Spleen (tissue), 11 donors: ENCODE measurements around the gene MANEAL. TPM values are rescaled to one million over a fixed set of nuclear protein-coding genes. Genes with fewer than 3 reads are reported as not detected.
A peak's percentile ranks its signal among the peaks of the same experiment; 100 is the strongest.

ENCODE experiments used
- DNase-seq: peaks from one replicate; pipeline ENCODE4 v3.0.0-alpha.2; 2020
- H3K27ac ChIP-seq, 8 donors: fragments of 200-600 bp; sonication (generic) in 7 of 8; 1 replicate in 4 of 8; 2 replicates in 4 of 8; pipeline versions ENCODE4 v1.5.0 to v1.8.0; 2016 to 2021; ENCODE audit warnings: inconsistent platforms in 4 of 8, mild to moderate bottlenecking in 4 of 8, moderate library complexity in 1 of 8
- H3K27me3 ChIP-seq, 7 donors: fragments of 200-600 bp; sonication (generic) in 6 of 7; replicated peaks in 1 of 7; 1 replicate in 4 of 7; 2 replicates in 3 of 7; pipeline versions ENCODE4 v1.5.0 to v1.8.0; 2016 to 2021; ENCODE audit warnings: inconsistent platforms in 3 of 7, mild to moderate bottlenecking in 1 of 7
- H3K36me3 ChIP-seq, 6 donors: fragments of 200-600 bp; sonication (generic) in 5 of 6; 1 replicate in 4 of 6; 2 replicates in 2 of 6; pipeline versions ENCODE4 v1.5.0 to v1.8.0; 2016 to 2021; ENCODE audit warnings: inconsistent platforms in 2 of 6
- H3K4me1 ChIP-seq, 6 donors: fragments of 200-600 bp; sonication (generic) in 5 of 6; 1 replicate in 3 of 6; 2 replicates in 3 of 6; pipeline versions ENCODE4 v1.5.0 to v1.8.0; 2016 to 2021; ENCODE audit warnings: inconsistent platforms in 3 of 6
- H3K4me3 ChIP-seq, 8 donors: fragments of 200-600 bp; sonication (generic) in 7 of 8; 1 replicate in 4 of 8; 2 replicates in 4 of 8; pipeline versions ENCODE4 v1.5.0 to v1.8.0; 2016 to 2021; ENCODE audit warnings: inconsistent platforms in 4 of 8, mild to moderate bottlenecking in 4 of 8, moderate library complexity in 2 of 8
- H3K9me3 ChIP-seq, 8 donors: fragments of 200-600 bp; sonication (generic) in 7 of 8; 1 replicate in 4 of 8; 2 replicates in 4 of 8; pipeline versions ENCODE4 v1.5.0 to v1.8.0; 2016 to 2021; ENCODE audit warnings: inconsistent platforms in 4 of 8
- POLR2A ChIP-seq, 3 donors: fragments of 450-650 bp; IDR thresholded peaks; one replicate each; pipeline ENCODE4 v1.5.1; 2017; ENCODE audit warnings: antibody characterized with exemption in 3 of 3, mild to moderate bottlenecking in 1 of 3
- POLR2AphosphoS5 ChIP-seq, 3 donors: sonication (generic); formaldehyde crosslinking; IDR thresholded peaks; one replicate each; pipeline ENCODE4 v1.5.1; 2017; ENCODE audit warnings: antibody characterized with exemption in 3 of 3
- WGBS, 5 donors: extraction: QIAGEN DNeasy Blood & Tissue Kit in 3 of 5; methylation state at CpG; one replicate each; pipeline versions ENCODE4 v1.1.5 to v1.1.7; 2013 to 2018; 5-methylcytosine and 5-hydroxymethylcytosine counted together
- intact Hi-C: fragments of 100-400 bp; cut with DNase I; formaldehyde crosslinking; loops from one replicate; pipeline ENCODE4 v1.15.0; 2023; ENCODE audit warnings: low total_unique reads
- polyA plus RNA-seq, 3 donors: library from polyadenylated mRNA; stranded (reverse); fragments of 200-250 nt; gene quantifications; one replicate each; pipeline ENCODE4 v1.2.1, GENCODE V29; 2013
- total RNA-seq, 7 donors: library from RNA; depleted of rRNA in 3 of 7; stranded (reverse); fragments of >200 nt in 3 of 7; fragmentation: NEBNext Ultra II Directional in 4 of 7; extraction: Animal tissue kit (Norgen Biotek cat#: 25700) in 4 of 7; gene quantifications; one replicate each; pipeline versions ENCODE4 v1.1.0 to v1.2.1, GENCODE V29; 2016 to 2021
- TF ChIP-seq, protein P1 (sequence below), 11 experiments: fragments of 200-600 bp in 7 of 11; fragments of 450-650 bp in 4 of 11; sonication (generic) in 4 of 11; IDR thresholded peaks in 8 of 11; conservative IDR thresholded peaks in 3 of 11; 1 replicate in 7 of 11; 2 replicates in 4 of 11; pipeline versions ENCODE4 v1.4.0 to v1.8.0; 2016 to 2021; ENCODE audit warnings: antibody characterized with exemption in 11 of 11, inconsistent platforms in 4 of 11, mild to moderate bottlenecking in 1 of 11
- donor health status: healthy with polysubstance abuse.
- donor health status: DM: no; HTN: no; CAD: no; lungs with moderate emphysema.
- donor health status: DM: no; HTN: no; CAD: no.
- donor health status: Bipolar disorder and iron deficiency.
- donor health status: healthy.
- donor health status: DM: no; HTN: no; CAD: no.
- donor health status: DM: yes; HTN: yes; CAD: no.

MANEAL gene
- total and polyA plus RNA-seq, 10 donors: 1.4 to 9.2 (median 2.3) TPM

DNA sequence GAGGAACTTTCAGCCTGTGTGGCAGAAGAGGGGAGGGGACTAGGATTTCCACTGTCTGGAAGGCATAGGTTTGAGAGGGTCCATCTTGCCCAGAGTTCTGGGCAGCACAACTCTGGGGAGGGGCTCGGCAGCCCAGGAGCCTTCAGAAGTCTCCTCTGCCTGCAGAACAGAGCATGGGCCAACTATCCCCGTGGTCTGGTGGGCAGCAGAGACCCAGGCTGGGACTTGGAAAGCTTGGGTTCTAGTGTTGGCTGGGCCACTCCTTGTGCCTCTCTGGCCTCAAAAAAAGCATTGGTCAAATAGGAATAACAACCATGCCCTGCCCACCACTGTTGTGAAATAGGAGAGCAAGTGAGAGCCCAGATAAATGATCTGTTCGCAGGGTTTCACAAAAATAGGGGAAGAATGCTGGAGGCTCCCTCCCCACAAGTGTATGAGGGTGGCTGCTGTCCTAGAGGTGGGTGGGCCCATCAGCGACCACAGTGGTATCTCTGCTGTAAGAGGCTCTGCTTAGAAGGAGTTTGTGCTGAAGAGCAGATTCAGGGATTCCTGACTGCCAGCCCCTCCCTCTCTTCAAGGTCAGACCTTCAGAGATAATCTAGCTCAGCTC is 37.6 kb upstream of the MANEAL start:
- TF ChIP-seq POLR2AphosphoS5 (IDR thresholded peaks at IDR 0.05) (no peak), POLR2A (IDR thresholded peaks at IDR 0.05) (no peak)
- TF ChIP-seq, protein P1, sequence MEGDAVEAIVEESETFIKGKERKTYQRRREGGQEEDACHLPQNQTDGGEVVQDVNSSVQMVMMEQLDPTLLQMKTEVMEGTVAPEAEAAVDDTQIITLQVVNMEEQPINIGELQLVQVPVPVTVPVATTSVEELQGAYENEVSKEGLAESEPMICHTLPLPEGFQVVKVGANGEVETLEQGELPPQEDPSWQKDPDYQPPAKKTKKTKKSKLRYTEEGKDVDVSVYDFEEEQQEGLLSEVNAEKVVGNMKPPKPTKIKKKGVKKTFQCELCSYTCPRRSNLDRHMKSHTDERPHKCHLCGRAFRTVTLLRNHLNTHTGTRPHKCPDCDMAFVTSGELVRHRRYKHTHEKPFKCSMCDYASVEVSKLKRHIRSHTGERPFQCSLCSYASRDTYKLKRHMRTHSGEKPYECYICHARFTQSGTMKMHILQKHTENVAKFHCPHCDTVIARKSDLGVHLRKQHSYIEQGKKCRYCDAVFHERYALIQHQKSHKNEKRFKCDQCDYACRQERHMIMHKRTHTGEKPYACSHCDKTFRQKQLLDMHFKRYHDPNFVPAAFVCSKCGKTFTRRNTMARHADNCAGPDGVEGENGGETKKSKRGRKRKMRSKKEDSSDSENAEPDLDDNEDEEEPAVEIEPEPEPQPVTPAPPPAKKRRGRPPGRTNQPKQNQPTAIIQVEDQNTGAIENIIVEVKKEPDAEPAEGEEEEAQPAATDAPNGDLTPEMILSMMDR (IDR thresholded peaks at IDR 0.05 in 8 of 11, conservative IDR thresholded peaks at IDR 0.05 in 3 of 11): no peak
- H3K27ac ChIP-seq: no peak overlapping the region
- peaks cover 0 to 21% (median 12%) of the 10 kb centered on the region in 6 donors for H3K4me1 ChIP-seq
- intact Hi-C loops: no loop called here
- H3K9me3 ChIP-seq: no peaks in the 10 kb centered on the region
- WGBS, 5 donors: 41 to 63% (median 59%) methylated on average over 2 to 4 of the region's 4 CpGs
- no peaks in the 10 kb centered on the region for H3K36me3 ChIP-seq
- no peak overlapping the region for H3K4me3 ChIP-seq
- peaks cover 0 to 99% (median 32%) of the 10 kb centered on the region in 7 donors for H3K27me3 ChIP-seq
- DNase-seq: no peak

DNA sequence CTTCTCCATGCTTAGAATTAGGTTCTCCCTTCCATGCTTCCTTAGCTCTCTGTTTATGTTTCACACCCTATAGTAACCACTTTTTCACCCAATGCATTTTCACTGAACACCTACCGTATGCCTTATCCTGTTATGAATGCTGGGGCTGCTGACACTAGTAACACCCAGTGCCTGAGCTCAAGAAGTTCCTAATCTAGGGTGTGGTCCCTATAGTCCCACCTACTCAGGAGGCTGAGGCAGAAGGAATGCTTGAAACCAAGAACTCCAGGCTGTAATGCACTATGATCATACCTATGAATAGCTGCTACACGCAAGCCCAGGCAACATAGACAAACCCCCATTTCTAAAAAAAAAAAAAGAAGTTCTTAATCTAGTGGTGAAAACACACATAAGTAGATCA is 34.2 kb upstream of the MANEAL start:
- Histone ChIP-seq H3K4me3 (no peak overlapping the region), H3K9me3 (peaks cover 0 to 4% (median 0%) of the 10 kb centered on the region in 8 donors), H3K27me3 (peaks cover 0 to 99% (median 22%) of the 10 kb centered on the region in 7 donors), H3K4me1 (no peaks in the 10 kb centered on the region), H3K27ac (no peak overlapping the region), H3K36me3 (no peaks in the 10 kb centered on the region)
- TF ChIP-seq, protein P1 (IDR thresholded peaks at IDR 0.05 in 8 of 11, conservative IDR thresholded peaks at IDR 0.05 in 3 of 11): no peak
- TF ChIP-seq POLR2AphosphoS5 (IDR thresholded peaks at IDR 0.05) (no peak), POLR2A (IDR thresholded peaks at IDR 0.05) (no peak)
- WGBS, 5 donors: 77 to 83% (median 83%) methylated on average over 2 of the region's 2 CpGs
- no peak for DNase-seq
- intact Hi-C loops: no loop called here

- peak; percentile 71 for DNase-seq
- H3K4me1 ChIP-seq: peaks cover 0 to 18% (median 0%) of the 10 kb centered on the region in 6 donors
- H3K4me3 ChIP-seq: no peak overlapping the region
- peaks cover 0 to 4% (median 0%) of the 10 kb centered on the region in 8 donors for H3K9me3 ChIP-seq
- intact Hi-C loops: no loop called here
- TF ChIP-seq POLR2A (IDR thresholded peaks at IDR 0.05) (no peak), POLR2AphosphoS5 (IDR thresholded peaks at IDR 0.05) (no peak)
- TF ChIP-seq, protein P1 (IDR thresholded peaks at IDR 0.05 in 8 of 11, conservative IDR thresholded peaks at IDR 0.05 in 3 of 11): no peak
- H3K36me3 ChIP-seq: no peaks in the 10 kb centered on the region
- H3K27ac ChIP-seq: no peak overlapping the region
- H3K27me3 ChIP-seq: peaks cover 0 to 99% (median 41%) of the 10 kb centered on the region in 7 donors
- 55 to 61% (median 59%) methylated on average over 29 to 68 of the region's 68 CpGs for WGBS, 5 donors
Measured at GRCh38 chr1:37761416-37762095, 32.1 kb upstream of the MANEAL start.

DNA sequence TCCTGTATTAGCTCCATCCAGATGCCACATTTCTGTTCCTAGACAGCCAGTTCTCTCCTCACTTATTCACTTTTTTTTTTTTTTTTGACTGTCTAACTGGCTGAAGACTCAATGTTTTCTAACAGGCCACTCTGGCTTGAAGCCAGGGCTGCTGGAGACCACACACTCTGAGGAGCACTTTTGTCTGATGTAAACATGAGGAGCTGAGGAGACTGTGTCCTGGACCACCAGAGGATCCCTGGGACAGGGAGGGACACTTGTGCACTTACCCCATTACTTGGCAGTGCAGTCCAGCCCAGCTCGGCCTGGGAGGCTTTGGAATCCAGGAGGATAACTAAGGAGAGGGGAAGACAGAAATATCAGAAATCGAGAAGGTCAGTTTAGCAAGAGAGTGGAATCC is 31.1 kb upstream of the MANEAL start:
- peaks cover 0 to 4% (median 0%) of the 10 kb centered on the region in 8 donors for H3K9me3 ChIP-seq
- DNase-seq: no peak
- no peak overlapping the region for H3K27ac ChIP-seq
- peaks cover 0 to 18% (median 0%) of the 10 kb centered on the region in 6 donors for H3K4me1 ChIP-seq
- no peaks in the 10 kb centered on the region for H3K36me3 ChIP-seq
- no peak overlapping the region for H3K4me3 ChIP-seq
- H3K27me3 ChIP-seq: peaks cover 0 to 99% (median 47%) of the 10 kb centered on the region in 7 donors
- intact Hi-C loops: no loop called here
- TF ChIP-seq POLR2A (IDR thresholded peaks at IDR 0.05): no peak
- 64 to 71% (median 66%) methylated on average over 2 of the region's 2 CpGs for WGBS, 5 donors
